Neural progenitor cell (in vitro differentiated cells): ENCODE results near the gene CDH1. TPM values are rescaled to one million over a fixed set of nuclear protein-coding genes. Genes with fewer than 3 reads are reported as not detected.

Experiments used
- DNase-seq: peaks from one replicate; pipeline ENCODE4 v3.0.0-alpha.2; 2016; ENCODE audit warnings: low spot score
- H2AFZ ChIP-seq: fragments of 200-600 bp; sonication (generic); replicated peaks from 2 replicates; pipeline ENCODE4 v1.6.1; 2016; ENCODE audit warnings: antibody characterized with exemption
- H3F3A ChIP-seq: fragments of 200-600 bp; sonication (generic); 2 replicates; pipeline ENCODE4 v1.6.1; 2016; ENCODE audit warnings: antibody characterized with exemption, low read depth
- H3K27ac ChIP-seq: fragments of 200-600 bp; sonication (generic); 2 replicates; pipeline ENCODE4 v1.5.1; 2016; ENCODE audit warnings: mild to moderate bottlenecking
- H3K27me3 ChIP-seq: fragments of 200-600 bp; sonication (generic); 2 replicates; pipeline ENCODE4 v1.6.1; 2016; ENCODE audit warnings: mild to moderate bottlenecking, moderate library complexity
- H3K36me3 ChIP-seq: fragments of 200-600 bp; sonication (generic); 2 replicates; pipeline ENCODE4 v1.5.1; 2016
- H3K4me1 ChIP-seq: fragments of 200-600 bp; sonication (generic); 2 replicates; pipeline ENCODE4 v1.6.1; 2016; ENCODE audit warnings: mixed run types
- H3K4me2 ChIP-seq: fragments of 200-600 bp; sonication (generic); 2 replicates; pipeline ENCODE4 v1.6.1; 2016
- H3K4me3 ChIP-seq: fragments of 200-600 bp; sonication (generic); 2 replicates; pipeline ENCODE4 v1.5.1; 2016
- H3K79me2 ChIP-seq: fragments of 200-600 bp; sonication (generic); 2 replicates; pipeline ENCODE4 v1.6.1; 2016; ENCODE audit warnings: low read depth
- H3K9ac ChIP-seq: fragments of 200-600 bp; sonication (generic); 2 replicates; pipeline ENCODE4 v1.6.1; 2016
- H3K9me3 ChIP-seq: fragments of 200-600 bp; sonication (generic); 2 replicates; pipeline ENCODE4 v1.5.1; 2016; ENCODE audit warnings: low read depth
- H4K20me1 ChIP-seq: fragments of 200-600 bp; sonication (generic); 2 replicates; pipeline ENCODE4 v1.6.1; 2016; ENCODE audit warnings: low read depth
- H3K27ac Mint-ChIP-seq: 3 replicates; pipeline ENCODE4 v1.8.0; 2021; ENCODE audit warnings: mixed read lengths
- H3K27me3 Mint-ChIP-seq: 2 replicates; pipeline ENCODE4 v1.8.0; 2022; ENCODE audit warnings: low read depth, mild to moderate bottlenecking, inconsistent platforms, moderate library complexity, mixed read lengths; ENCODE audit not compliant: insufficient read depth
- H3K36me3 Mint-ChIP-seq: 3 replicates; pipeline ENCODE4 v1.8.0; 2021; ENCODE audit warnings: mixed read lengths
- H3K4me1 Mint-ChIP-seq: 3 replicates; pipeline ENCODE4 v1.8.0; 2021; ENCODE audit warnings: mixed read lengths
- H3K4me3 Mint-ChIP-seq: 3 replicates; pipeline ENCODE4 v1.8.0; 2021; ENCODE audit warnings: mild to moderate bottlenecking, moderate library complexity, mixed read lengths
- H3K9me3 Mint-ChIP-seq: 3 replicates; pipeline ENCODE4 v1.8.0; 2020; ENCODE audit warnings: mixed read lengths
- CTCF ChIP-seq: fragments of 200-600 bp; sonication (generic); IDR thresholded peaks from 2 replicates; pipeline ENCODE4 v1.5.1; 2017; ENCODE audit warnings: antibody characterized with exemption, mild to moderate bottlenecking
- EZH2 ChIP-seq: fragments of 200-600 bp; sonication (generic); IDR thresholded peaks from 2 replicates; pipeline ENCODE4 v1.6.1; 2017; ENCODE audit warnings: antibody characterized with exemption, mild to moderate bottlenecking, moderate library complexity
- EZH2phosphoT487 ChIP-seq: fragments of 200-600 bp; sonication (generic); IDR thresholded peaks from 2 replicates; pipeline ENCODE4 v1.6.1; 2017; ENCODE audit warnings: antibody characterized with exemption
- total RNA-seq: library from RNA; depleted of rRNA; stranded (reverse); fragments of >200 nt; gene quantifications from 2 replicates; pipeline ENCODE4 v1.2.3, GENCODE V29; 2015; ENCODE audit warnings: low replicate concordance

The CDH1 gene
- total RNA-seq, 1 donor from 2014 or later: 3.3 TPM

- H3K27me3 Mint-ChIP-seq: peaks cover 3% of the 10 kb centered on the region
- Histone ChIP-seq H3K9ac (no peak overlapping the region), H3K4me3 (no peak overlapping the region)
Observed at GRCh38 chr16:68802190-68802589, 65.1 kb downstream of the CDH1 start.

GRCh38 chr16:68806422-68806821 lies 69.3 kb downstream of the CDH1 start:
- Histone ChIP-seq H3K4me3 (no peak overlapping the region), H4K20me1 (no peaks in the 10 kb centered on the region), H3K9ac (no peak overlapping the region), H3K27ac (no peak overlapping the region), H3K79me2 (no peaks in the 10 kb centered on the region), H3K4me2 (no peak overlapping the region), H3K4me1 (no peaks in the 10 kb centered on the region), H3K9me3 (no peaks in the 10 kb centered on the region), H3F3A (no peaks in the 10 kb centered on the region), H3K27me3 (no peaks in the 10 kb centered on the region), H2AFZ (no peak overlapping the region), H3K36me3 (no peaks in the 10 kb centered on the region)
- no peak for DNase-seq
- TF ChIP-seq EZH2: no peak
- no peak for TF ChIP-seq EZH2phosphoT487
- no peak for TF ChIP-seq CTCF
- no peaks in the 10 kb centered on the region for H3K36me3 Mint-ChIP-seq
- no peak overlapping the region for H3K4me3 Mint-ChIP-seq
- peaks cover 3% of the 10 kb centered on the region for H3K27me3 Mint-ChIP-seq
- no peaks in the 10 kb centered on the region for H3K4me1 Mint-ChIP-seq
- H3K27ac Mint-ChIP-seq: no peak overlapping the region
- H3K9me3 Mint-ChIP-seq: no peaks in the 10 kb centered on the region

More at GRCh38 chr16:68802190-68802589, 65.1 kb downstream of the CDH1 start:
- no peak overlapping the region for H3K4me2 ChIP-seq
- Mint-ChIP-seq H3K4me1 (peaks cover 3% of the 10 kb centered on the region), H3K27ac (no peak overlapping the region), H3K9me3 (no peaks in the 10 kb centered on the region), H3K36me3 (no peaks in the 10 kb centered on the region), H3K4me3 (no peak overlapping the region)
- DNase-seq: no peak
- no peak for TF ChIP-seq EZH2
- no peak for TF ChIP-seq EZH2phosphoT487
- no peak for TF ChIP-seq CTCF
- no peaks in the 10 kb centered on the region for H3F3A ChIP-seq
- H3K27ac ChIP-seq: no peak overlapping the region
- no peaks in the 10 kb centered on the region for H3K27me3 ChIP-seq
- H3K9me3 ChIP-seq: no peaks in the 10 kb centered on the region
- H3K79me2 ChIP-seq: no peaks in the 10 kb centered on the region
- H3K4me1 ChIP-seq: no peaks in the 10 kb centered on the region
- no peak overlapping the region for H2AFZ ChIP-seq
- no peaks in the 10 kb centered on the region for H4K20me1 ChIP-seq
- no peaks in the 10 kb centered on the region for H3K36me3 ChIP-seq

GRCh38 chr16:68806981-68807380 lies 69.9 kb downstream of the CDH1 start:
- H3K27ac Mint-ChIP-seq: no peak overlapping the region
- H3K9me3 Mint-ChIP-seq: no peaks in the 10 kb centered on the region
- no peaks in the 10 kb centered on the region for H4K20me1 ChIP-seq
- H3K27me3 ChIP-seq: no peaks in the 10 kb centered on the region
- no peak overlapping the region for H3K9ac ChIP-seq
- no peaks in the 10 kb centered on the region for H3F3A ChIP-seq
- H3K27me3 Mint-ChIP-seq: peaks cover 3% of the 10 kb centered on the region
- H3K4me3 ChIP-seq: no peak overlapping the region
- H3K4me1 ChIP-seq: no peaks in the 10 kb centered on the region
- no peak overlapping the region for H3K4me2 ChIP-seq
- no peak overlapping the region for H2AFZ ChIP-seq
- H3K4me3 Mint-ChIP-seq: no peak overlapping the region
- no peak overlapping the region for H3K27ac ChIP-seq
- no peak for TF ChIP-seq EZH2phosphoT487
- TF ChIP-seq CTCF: no peak
- no peak for TF ChIP-seq EZH2
- H3K9me3 ChIP-seq: no peaks in the 10 kb centered on the region
- no peaks in the 10 kb centered on the region for H3K36me3 Mint-ChIP-seq
- no peak for DNase-seq
- H3K79me2 ChIP-seq: no peaks in the 10 kb centered on the region
- H3K36me3 ChIP-seq: no peaks in the 10 kb centered on the region
- H3K4me1 Mint-ChIP-seq: no peaks in the 10 kb centered on the region

GRCh38 chr16:68814516-68814915 lies 77.4 kb downstream of the CDH1 start:
- Histone ChIP-seq H3K9me3 (no peaks in the 10 kb centered on the region), H3K4me1 (no peaks in the 10 kb centered on the region), H3K27me3 (no peaks in the 10 kb centered on the region), H3K27ac (no peak overlapping the region), H3K36me3 (no peaks in the 10 kb centered on the region), H3K79me2 (no peaks in the 10 kb centered on the region), H3K4me3 (no peak overlapping the region), H3K4me2 (no peak overlapping the region), H3K9ac (no peak overlapping the region), H2AFZ (no peak overlapping the region), H3F3A (no peaks in the 10 kb centered on the region), H4K20me1 (no peaks in the 10 kb centered on the region)
- peaks cover 2% of the 10 kb centered on the region for H3K9me3 Mint-ChIP-seq
- DNase-seq: no peak
- peaks cover 7% of the 10 kb centered on the region for H3K27me3 Mint-ChIP-seq
- no peaks in the 10 kb centered on the region for H3K4me1 Mint-ChIP-seq
- H3K27ac Mint-ChIP-seq: no peak overlapping the region
- TF ChIP-seq EZH2phosphoT487 (no peak), CTCF (no peak), EZH2 (no peak)
- no peaks in the 10 kb centered on the region for H3K36me3 Mint-ChIP-seq
- no peak overlapping the region for H3K4me3 Mint-ChIP-seq
